GM12875 (cell line): ENCODE measurements around the gene NSD1.

Experiments
- H3K4me3 ChIP-seq: one replicate; pipeline ENCODE4 v1.5.1; 2011; ENCODE audit warnings: low read depth, low read length, control low read depth
- TF ChIP-seq, protein P1 (sequence below): IDR thresholded peaks from 2 replicates; pipeline ENCODE4 v1.5.1; 2011; ENCODE audit warnings: low read depth, mild to moderate bottlenecking, control low read depth, inconsistent platforms, low read length, moderate library complexity, borderline replicate concordance; ENCODE audit not compliant: insufficient read depth

The NSD1 gene

DNA sequence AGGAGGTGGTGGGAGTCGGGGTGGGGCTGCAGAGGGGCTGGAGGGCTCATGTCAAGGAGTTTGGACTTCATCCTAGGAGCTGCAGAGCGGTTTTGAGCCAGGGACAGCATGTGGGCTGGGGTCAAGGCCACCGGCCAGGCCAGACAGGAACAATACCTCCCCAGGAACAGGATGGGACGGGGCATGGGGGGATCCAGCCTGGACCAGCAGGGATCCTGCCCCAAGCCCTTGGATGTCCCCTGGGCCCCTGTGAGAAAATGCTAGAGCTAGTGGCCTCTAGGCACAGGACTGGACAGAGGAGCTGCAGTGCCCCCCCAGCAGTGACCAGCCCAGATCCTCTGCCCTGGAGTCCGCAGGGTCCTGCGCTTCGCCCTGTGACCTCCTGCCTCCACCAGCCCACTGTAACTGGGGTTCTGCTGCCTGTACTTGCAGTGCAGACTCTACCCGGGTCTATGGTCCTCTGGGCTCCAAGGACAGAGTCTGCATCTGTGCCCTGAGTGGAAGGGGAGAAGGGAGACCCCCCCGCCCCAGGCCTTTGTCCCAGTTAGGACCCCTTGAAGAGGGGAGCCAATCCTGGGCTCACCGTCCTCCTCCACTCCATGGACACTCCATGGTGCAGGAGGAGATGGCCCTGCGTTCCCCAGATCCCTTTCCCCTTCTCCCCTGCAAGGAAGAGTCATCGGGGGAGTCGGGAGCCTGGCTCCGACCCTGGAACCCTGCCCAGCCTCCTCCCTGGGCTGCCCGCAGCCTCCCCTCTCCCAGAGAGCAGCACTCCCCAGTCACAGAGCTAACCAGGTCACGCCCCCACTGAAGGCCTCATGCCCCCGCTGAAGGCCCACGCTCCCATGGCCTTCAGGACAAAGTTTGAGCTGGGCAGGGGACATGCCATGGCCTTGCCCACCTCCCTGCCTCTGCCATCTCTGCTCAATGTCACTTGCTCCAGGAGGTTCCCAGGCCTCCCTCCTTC, 181.1 kb downstream of the NSD1 start:
- no peak overlapping the region for H3K4me3 ChIP-seq
- TF ChIP-seq, protein P1, sequence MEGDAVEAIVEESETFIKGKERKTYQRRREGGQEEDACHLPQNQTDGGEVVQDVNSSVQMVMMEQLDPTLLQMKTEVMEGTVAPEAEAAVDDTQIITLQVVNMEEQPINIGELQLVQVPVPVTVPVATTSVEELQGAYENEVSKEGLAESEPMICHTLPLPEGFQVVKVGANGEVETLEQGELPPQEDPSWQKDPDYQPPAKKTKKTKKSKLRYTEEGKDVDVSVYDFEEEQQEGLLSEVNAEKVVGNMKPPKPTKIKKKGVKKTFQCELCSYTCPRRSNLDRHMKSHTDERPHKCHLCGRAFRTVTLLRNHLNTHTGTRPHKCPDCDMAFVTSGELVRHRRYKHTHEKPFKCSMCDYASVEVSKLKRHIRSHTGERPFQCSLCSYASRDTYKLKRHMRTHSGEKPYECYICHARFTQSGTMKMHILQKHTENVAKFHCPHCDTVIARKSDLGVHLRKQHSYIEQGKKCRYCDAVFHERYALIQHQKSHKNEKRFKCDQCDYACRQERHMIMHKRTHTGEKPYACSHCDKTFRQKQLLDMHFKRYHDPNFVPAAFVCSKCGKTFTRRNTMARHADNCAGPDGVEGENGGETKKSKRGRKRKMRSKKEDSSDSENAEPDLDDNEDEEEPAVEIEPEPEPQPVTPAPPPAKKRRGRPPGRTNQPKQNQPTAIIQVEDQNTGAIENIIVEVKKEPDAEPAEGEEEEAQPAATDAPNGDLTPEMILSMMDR = no peak

DNA sequence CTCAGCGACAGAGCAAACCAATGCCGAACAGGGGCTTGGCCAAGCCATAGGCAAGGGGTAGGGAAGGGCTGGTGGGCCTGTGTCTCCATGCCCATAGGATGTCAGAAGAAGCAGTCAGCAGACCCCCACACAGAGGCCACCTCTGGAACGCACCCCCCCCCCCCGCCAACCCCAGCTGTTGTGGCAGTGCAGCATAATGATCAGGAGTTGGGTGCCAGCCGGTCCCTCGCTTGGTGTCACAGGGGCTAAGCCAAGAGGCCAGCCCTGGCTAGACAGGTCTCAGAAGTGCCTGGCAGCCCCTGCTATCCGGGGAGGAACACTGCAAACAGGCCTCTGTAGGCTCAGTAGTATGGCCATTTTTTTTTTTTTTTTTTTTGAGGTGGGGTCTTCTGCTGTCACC, 181.8 kb downstream of the NSD1 start:
- no peak overlapping the region for H3K4me3 ChIP-seq
- TF ChIP-seq, protein P1 = no peak

DNA sequence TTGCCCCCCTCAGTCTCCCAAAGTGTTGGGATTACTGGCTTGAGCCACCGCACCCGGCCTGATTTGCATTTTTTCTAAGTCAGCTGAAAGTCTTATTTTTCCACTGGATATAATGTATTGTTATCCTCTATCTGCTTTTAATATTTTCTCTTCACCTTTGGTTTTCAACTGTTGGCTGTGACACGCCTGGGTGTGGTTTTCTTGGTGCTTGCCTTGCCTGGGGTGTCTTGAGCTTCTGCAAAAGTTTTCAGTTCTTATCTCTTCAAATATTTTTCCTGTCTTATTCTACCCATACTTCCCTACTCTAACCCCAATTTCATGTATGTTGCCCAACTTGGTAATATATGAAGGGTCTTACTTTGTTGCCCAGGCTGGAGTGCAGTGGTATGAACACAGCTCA, 182.4 kb downstream of the NSD1 start:
- TF ChIP-seq, protein P1 = no peak
- no peak overlapping the region for H3K4me3 ChIP-seq

DNA sequence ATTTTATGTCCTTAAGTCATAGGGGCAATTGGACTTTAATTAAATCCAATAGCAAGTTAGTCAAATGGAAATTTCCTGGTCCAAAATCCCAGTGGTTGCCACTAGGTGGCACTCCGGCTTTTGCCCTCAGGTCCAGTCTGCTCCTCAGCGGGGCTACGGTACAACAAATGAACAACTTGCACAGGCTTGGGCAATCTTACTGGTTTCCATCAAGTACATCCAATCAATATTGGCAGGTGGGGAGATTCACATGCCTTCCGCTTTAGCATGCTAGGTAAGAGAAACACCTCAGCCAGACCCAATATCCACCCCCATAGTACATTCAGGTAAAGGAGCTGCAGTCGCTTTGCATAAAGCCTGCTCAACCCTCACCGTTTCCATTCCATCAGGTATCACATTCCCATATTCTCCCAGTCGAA, 184.4 kb downstream of the NSD1 start:
- H3K4me3 ChIP-seq = no peak overlapping the region
- TF ChIP-seq, protein P1 = peak; percentile 83

DNA sequence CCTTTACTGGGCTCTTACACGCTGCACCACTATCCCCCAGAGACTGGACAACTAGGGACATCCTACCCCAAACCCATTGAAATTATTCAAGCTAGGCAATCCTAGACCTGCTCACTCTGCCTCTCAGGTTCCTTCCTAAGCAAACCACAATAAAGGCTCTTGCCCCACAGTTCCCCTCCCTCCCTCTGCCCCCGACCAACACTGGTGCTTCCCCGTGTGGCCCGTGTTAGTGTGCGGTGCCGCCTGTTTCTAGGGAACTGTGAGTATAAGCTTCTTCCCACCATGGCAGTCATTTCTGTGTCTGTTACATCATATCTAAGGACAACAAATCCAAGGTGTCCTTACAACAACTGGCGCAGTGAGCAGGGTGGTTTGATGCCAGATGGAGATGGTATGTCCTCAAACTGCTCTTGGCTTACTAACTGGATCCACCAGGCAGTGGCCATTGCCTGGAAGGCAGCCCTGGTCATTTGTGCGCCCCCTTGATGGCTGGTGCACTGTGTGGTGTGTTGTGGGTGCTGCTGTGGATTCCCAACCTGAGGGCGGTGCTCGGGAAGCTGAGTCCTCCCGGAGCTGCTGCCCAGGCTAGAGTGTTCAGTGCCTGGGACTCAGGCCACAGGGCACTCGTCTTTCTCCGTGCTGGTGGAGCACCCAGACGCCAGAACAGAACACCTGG, 186.5 kb downstream of the NSD1 start:
- no peak overlapping the region for H3K4me3 ChIP-seq
- TF ChIP-seq, protein P1 = no peak

DNA sequence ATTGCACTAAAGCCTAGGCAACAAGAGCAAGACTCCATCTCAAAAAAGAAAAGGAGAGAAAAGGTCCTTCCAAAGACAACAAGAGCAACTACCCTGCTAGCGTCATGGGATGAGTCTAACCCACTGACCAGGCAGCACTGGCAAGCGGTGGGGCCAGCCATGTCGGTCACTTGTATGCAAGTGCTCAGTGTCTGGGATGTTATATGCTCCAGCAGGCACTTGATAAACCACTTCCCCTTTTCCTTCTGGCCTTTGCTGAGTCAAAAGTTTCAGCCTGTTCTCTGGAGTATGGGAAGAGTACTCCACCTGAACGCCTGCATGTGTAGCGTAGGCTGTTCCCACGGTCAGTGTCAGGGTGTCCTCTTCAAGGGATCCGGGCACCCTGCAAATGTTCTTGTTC, 187.3 kb downstream of the NSD1 start:
- TF ChIP-seq, protein P1 = no peak
- H3K4me3 ChIP-seq = no peak overlapping the region
